ENCODE results near the gene C10orf71.

The C10orf71 gene

DNA sequence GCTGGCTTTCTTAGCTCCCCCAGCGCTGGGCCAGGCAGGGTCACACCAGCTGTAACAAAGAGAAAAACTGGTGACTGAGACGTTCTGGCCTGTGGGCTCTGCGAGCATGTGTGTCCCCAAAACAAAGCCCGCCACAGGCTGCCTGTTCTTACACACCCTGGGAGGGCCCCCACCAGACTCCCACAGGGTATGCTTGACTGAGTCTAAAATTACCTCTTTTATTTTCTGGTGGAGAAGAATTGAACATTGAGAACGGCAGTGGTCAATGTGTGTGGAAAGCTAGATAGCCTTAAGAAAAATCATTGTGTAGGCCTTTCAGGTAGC, 808 bp downstream of the C10orf71 start:
- TF ChIP-seq CTCF (IDR thresholded peaks at IDR 0.05): no peak
- Histone ChIP-seq H3K4me3 (ENCODE audit: low read depth in 1 of 2, low read length in 1 of 2) (no peak overlapping the region), H3K36me3 (no peaks in the 10 kb centered on the region), H3K4me1 (ENCODE audit: control insufficient read depth in 1 of 2, insufficient read depth in 1 of 2, low read depth in 1 of 2, low read length in 1 of 2) (no peaks in the 10 kb centered on the region), H3K9me3 (no peaks in the 10 kb centered on the region), H3K27me3 (peaks cover 8% of the 10 kb centered on the region), H3K27ac (no peak overlapping the region)

DNA sequence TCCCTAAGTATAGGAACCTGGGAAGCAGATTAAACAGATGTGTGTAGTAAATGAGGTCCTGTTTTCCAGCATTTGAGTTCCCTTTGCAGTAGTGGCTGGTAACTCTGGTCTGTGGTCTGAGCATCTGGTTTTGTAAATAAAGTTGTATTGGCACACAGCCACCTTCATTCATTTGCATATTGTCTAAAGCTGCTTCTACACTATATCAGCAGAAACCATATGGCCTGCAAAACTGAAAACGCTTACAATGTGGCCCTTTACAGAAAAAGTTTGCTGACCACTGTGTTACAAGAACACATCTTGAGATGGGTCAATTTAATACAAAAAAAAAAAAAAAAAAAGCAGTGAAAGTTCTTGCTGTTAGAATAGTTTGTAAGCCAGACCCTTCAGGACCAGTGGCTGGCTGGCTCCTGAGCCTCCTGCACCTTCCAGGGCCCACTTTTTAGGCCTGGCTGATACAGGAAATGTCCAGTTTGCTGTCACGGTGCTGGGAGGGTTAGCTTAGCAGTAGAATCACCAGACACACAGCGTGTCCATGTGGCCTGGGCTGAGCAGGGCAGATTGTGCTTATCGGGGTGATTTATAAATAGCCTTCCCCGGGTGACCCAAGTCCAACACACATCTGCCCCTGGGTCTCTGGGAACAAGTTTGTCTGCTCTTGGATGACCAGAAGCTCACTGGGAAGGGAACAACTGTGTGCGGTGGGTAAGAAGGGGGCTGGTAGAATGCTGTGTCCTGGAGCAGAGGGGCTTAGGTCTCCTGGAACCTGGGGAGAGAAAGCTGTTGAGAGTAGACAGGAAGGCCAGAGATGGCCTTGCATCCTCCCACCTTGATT, 1.4 kb downstream of the C10orf71 start:
- Histone ChIP-seq H3K4me1 (ENCODE audit: control insufficient read depth in 1 of 2, insufficient read depth in 1 of 2, low read depth in 1 of 2, low read length in 1 of 2) (no peaks in the 10 kb centered on the region), H3K4me3 (ENCODE audit: low read depth in 1 of 2, low read length in 1 of 2) (no peak overlapping the region), H3K36me3 (no peaks in the 10 kb centered on the region), H3K27me3 (peaks cover 8% of the 10 kb centered on the region), H3K9me3 (no peaks in the 10 kb centered on the region), H3K27ac (no peak overlapping the region)
- TF ChIP-seq CTCF (IDR thresholded peaks at IDR 0.05): no peak

DNA sequence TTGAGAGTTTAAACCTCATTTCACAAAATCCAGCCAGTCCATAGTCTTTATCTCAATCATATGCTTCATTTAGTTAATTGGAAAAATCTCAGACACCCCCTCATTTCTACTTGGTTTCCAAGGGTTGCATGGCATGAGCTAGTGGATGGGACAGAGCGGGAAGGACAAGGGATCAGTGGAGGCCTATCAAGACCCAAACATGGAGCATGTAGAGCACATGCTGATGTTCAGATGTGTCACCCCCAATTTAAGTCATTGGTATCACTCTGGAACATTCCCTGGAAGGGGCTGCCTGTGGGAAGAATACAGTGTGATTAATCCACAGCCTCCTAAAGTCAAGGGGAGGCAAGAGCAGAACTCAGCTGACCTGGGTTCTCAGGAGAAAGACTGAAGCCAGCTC, 2.3 kb downstream of the C10orf71 start:
- Histone ChIP-seq H3K27ac (no peak overlapping the region), H3K27me3 (peaks cover 8% of the 10 kb centered on the region), H3K4me3 (ENCODE audit: low read depth in 1 of 2, low read length in 1 of 2) (no peak overlapping the region), H3K9me3 (no peaks in the 10 kb centered on the region), H3K36me3 (no peaks in the 10 kb centered on the region), H3K4me1 (ENCODE audit: control insufficient read depth in 1 of 2, insufficient read depth in 1 of 2, low read depth in 1 of 2, low read length in 1 of 2) (no peaks in the 10 kb centered on the region)
- no peak for TF ChIP-seq CTCF (IDR thresholded peaks at IDR 0.05)

- Histone ChIP-seq H3K4me3 (ENCODE audit: low read depth in 1 of 2, low read length in 1 of 2) (no peak overlapping the region), H3K9me3 (no peaks in the 10 kb centered on the region), H3K4me1 (ENCODE audit: control insufficient read depth in 1 of 2, insufficient read depth in 1 of 2, low read depth in 1 of 2, low read length in 1 of 2) (no peaks in the 10 kb centered on the region), H3K27ac (no peak overlapping the region), H3K36me3 (no peaks in the 10 kb centered on the region), H3K27me3 (peaks cover 8% of the 10 kb centered on the region)
- TF ChIP-seq CTCF (IDR thresholded peaks at IDR 0.05): no peak
These were observed 3.1 kb downstream of the C10orf71 start for GRCh38 chr10:49302088-49302487.

DNA sequence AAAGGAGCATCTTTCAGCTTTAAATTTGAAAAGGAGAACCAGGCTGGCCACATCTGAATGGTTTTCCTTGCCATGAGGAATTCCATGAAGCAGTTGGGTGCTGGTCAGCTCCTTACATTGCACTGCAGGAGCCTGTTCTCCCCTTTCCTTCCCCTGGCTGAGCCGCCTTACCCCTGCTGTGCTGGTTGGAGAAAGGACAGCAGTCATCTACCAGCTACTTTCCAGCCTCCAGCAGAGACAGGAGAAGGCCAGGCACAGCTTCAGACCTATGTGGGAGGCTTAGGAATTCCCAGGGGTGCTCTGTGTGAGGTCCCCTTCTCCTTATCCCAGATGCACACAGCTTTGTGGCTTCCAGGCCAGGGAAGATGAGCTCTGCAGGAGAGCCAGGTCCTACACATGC, 4.7 kb downstream of the C10orf71 start:
- Histone ChIP-seq H3K4me1 (ENCODE audit: control insufficient read depth in 1 of 2, insufficient read depth in 1 of 2, low read depth in 1 of 2, low read length in 1 of 2) (no peaks in the 10 kb centered on the region), H3K27me3 (peaks cover 8% of the 10 kb centered on the region), H3K27ac (no peak overlapping the region), H3K4me3 (ENCODE audit: low read depth in 1 of 2, low read length in 1 of 2) (no peak overlapping the region), H3K9me3 (no peaks in the 10 kb centered on the region), H3K36me3 (no peaks in the 10 kb centered on the region)
- no peak for TF ChIP-seq CTCF (IDR thresholded peaks at IDR 0.05)
